Activated T-helper 9 cell treated with anti-CD3 and anti-CD28 coated beads, Interleukin-2, amount 50 U/mL, for 16 hours (primary cell): ENCODE results near the gene GBP3.
"Not testable (repeated sequence)": the region's sequence is repeated elsewhere in the genome, so short reads cannot be mapped to it uniquely, and the experiment has no call there.

ENCODE experiments used
- DNase-seq: peaks from one replicate; pipeline ENCODE4 v3.0.0-alpha.2; 2020; ENCODE audit warnings: low read depth

The GBP3 gene

GRCh38 chr1:88976235-88976634, 46.4 kb downstream of the GBP3 start:
- DNase-seq, result no peak

GRCh38 chr1:88974616-88975172, 48.0 kb downstream of the GBP3 start:
- DNase-seq, result not testable (repeated sequence)

GRCh38 chr1:88973520-88974137, 49.0 kb downstream of the GBP3 start:
- no peak for DNase-seq

- no peak for DNase-seq
Observed at GRCh38 chr1:88961647-88962275, 60.9 kb downstream of the GBP3 start.

- DNase-seq, result no peak
Observed at GRCh38 chr1:88961081-88961480, 61.6 kb downstream of the GBP3 start.
